ENCODE data around the gene GLIS2. TPM values are rescaled to one million over a fixed set of nuclear protein-coding genes. Genes with fewer than 3 reads are reported as not detected.

GLIS2 gene
- total and polyA plus RNA-seq, 10 of the 15 experiments (the other 5 are each of a cell fraction or from before 2014, with no cell fraction given), result 0.03 to 0.64 (median 0.18) TPM; not detected in 4

GRCh38 chr16:4272114-4272956 is 43.5 kb upstream of the GLIS2 start (continued):
- TF ChIP-seq BACH1 (IDR thresholded peaks at IDR 0.05; ENCODE audit: borderline replicate concordance) (no peak), ZNF24 (IDR thresholded peaks at IDR 0.05) (no peak), KLF5 (IDR thresholded peaks at IDR 0.05; ENCODE audit: partially characterized antibody) (no peak), TCF7 (IDR thresholded peaks at IDR 0.05; ENCODE audit: borderline replicate concordance) (no peak), NR2C1 (IDR thresholded peaks at IDR 0.05) (no peak), NKRF (conservative IDR thresholded peaks at IDR 0.05) (peak; percentile 77), EP300 (IDR thresholded peaks at IDR 0.05; ENCODE audit: borderline replicate concordance in 1 of 2, control insufficient read depth in 1 of 2, low read depth in 2 of 2, low read length in 2 of 2) (no peak), JUNB (IDR thresholded peaks at IDR 0.05) (no peak), REST (IDR thresholded peaks at IDR 0.05; ENCODE audit: low read depth, low read length) (no peak), NFYA (IDR thresholded peaks at IDR 0.05; ENCODE audit: borderline replicate concordance, low read depth, low read length) (no peak), FOS (IDR thresholded peaks at IDR 0.05; ENCODE audit: borderline replicate concordance, extremely low read depth, insufficient read length) (no peak), KDM1A (IDR thresholded peaks at IDR 0.05; ENCODE audit: borderline replicate concordance) (no peak), FOXM1 (IDR thresholded peaks at IDR 0.05; ENCODE audit: low read depth, low read length) (no peak), ELK1 (IDR thresholded peaks at IDR 0.05; ENCODE audit: low read depth, low read length) (no peak), EZH2 (IDR thresholded peaks at IDR 0.05; ENCODE audit: borderline replicate concordance, control insufficient read depth, low read depth, low read length) (no peak), ZNF592 (IDR thresholded peaks at IDR 0.05) (no peak), CHD4 (IDR thresholded peaks at IDR 0.05) (no peak)
